ENCODE measurements around the gene RIMBP2.

RIMBP2 gene

GRCh38 chr12:130590685-130591084 lies 125.4 kb downstream of the RIMBP2 start:
- TF ChIP-seq POLR2AphosphoS5 (IDR thresholded peaks at IDR 0.05; ENCODE audit: low read depth, low read length) (no peak), FOXP2 (optimal IDR thresholded peaks at IDR 0.05; ENCODE audit: borderline replicate concordance, extremely low read depth, extremely low read length, insufficient read depth) (no peak), SIN3A (IDR thresholded peaks at IDR 0.05; ENCODE audit: borderline replicate concordance, insufficient read depth, low read length) (no peak), TAF1 (IDR thresholded peaks at IDR 0.05; ENCODE audit: borderline replicate concordance, insufficient read depth, low read length) (no peak)
- TF ChIP-seq, protein P1, sequence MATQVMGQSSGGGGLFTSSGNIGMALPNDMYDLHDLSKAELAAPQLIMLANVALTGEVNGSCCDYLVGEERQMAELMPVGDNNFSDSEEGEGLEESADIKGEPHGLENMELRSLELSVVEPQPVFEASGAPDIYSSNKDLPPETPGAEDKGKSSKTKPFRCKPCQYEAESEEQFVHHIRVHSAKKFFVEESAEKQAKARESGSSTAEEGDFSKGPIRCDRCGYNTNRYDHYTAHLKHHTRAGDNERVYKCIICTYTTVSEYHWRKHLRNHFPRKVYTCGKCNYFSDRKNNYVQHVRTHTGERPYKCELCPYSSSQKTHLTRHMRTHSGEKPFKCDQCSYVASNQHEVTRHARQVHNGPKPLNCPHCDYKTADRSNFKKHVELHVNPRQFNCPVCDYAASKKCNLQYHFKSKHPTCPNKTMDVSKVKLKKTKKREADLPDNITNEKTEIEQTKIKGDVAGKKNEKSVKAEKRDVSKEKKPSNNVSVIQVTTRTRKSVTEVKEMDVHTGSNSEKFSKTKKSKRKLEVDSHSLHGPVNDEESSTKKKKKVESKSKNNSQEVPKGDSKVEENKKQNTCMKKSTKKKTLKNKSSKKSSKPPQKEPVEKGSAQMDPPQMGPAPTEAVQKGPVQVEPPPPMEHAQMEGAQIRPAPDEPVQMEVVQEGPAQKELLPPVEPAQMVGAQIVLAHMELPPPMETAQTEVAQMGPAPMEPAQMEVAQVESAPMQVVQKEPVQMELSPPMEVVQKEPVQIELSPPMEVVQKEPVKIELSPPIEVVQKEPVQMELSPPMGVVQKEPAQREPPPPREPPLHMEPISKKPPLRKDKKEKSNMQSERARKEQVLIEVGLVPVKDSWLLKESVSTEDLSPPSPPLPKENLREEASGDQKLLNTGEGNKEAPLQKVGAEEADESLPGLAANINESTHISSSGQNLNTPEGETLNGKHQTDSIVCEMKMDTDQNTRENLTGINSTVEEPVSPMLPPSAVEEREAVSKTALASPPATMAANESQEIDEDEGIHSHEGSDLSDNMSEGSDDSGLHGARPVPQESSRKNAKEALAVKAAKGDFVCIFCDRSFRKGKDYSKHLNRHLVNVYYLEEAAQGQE (IDR thresholded peaks at IDR 0.05; ENCODE audit: insufficient read depth in 1 of 2, low read depth in 2 of 2, low read length in 2 of 2): no peak

DNA sequence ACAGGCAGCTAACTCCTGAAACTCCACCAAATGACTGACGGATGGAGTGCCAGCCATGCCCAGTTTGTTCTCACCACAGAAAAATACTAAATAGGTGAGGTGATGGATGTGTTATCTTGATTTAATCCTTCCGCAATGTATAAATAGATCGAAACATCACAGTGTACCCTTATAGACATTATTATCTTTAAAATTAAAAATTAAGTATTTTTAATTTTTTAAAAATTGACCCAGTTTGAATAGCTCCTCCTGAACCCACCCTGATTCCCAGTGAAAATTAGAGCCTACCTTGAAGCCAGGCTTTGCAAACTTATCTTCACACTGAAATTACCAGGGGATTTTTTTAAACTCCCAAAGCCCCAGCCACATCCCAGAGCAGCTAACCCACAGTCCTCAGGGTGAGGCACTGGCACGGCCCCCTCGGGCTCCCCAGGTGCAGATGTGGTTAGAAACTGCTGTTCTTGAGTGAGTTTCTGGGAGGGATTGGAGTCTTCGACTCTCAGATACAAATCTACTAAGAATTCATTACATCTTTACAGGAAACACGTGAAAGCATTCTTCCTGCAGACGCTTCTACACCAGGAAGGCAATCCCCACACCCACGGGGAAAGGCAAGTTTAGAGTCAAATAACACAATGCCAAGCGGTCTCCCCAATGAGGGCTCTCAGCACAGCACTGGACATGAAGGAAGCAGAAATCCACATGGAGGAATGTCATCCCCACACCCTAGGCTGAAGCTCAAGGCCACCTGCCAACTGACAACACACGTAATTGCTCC lies 126.4 kb downstream of the RIMBP2 start:
- no peak for TF ChIP-seq POLR2AphosphoS5 (IDR thresholded peaks at IDR 0.05; ENCODE audit: low read depth, low read length)
- TF ChIP-seq TAF1 (IDR thresholded peaks at IDR 0.05; ENCODE audit: borderline replicate concordance, insufficient read depth, low read length): no peak
- TF ChIP-seq FOXP2 (optimal IDR thresholded peaks at IDR 0.05; ENCODE audit: borderline replicate concordance, extremely low read depth, extremely low read length, insufficient read depth): no peak
- TF ChIP-seq, protein P1 (IDR thresholded peaks at IDR 0.05; ENCODE audit: insufficient read depth in 1 of 2, low read depth in 2 of 2, low read length in 2 of 2): no peak
- TF ChIP-seq SIN3A (IDR thresholded peaks at IDR 0.05; ENCODE audit: borderline replicate concordance, insufficient read depth, low read length): no peak

DNA sequence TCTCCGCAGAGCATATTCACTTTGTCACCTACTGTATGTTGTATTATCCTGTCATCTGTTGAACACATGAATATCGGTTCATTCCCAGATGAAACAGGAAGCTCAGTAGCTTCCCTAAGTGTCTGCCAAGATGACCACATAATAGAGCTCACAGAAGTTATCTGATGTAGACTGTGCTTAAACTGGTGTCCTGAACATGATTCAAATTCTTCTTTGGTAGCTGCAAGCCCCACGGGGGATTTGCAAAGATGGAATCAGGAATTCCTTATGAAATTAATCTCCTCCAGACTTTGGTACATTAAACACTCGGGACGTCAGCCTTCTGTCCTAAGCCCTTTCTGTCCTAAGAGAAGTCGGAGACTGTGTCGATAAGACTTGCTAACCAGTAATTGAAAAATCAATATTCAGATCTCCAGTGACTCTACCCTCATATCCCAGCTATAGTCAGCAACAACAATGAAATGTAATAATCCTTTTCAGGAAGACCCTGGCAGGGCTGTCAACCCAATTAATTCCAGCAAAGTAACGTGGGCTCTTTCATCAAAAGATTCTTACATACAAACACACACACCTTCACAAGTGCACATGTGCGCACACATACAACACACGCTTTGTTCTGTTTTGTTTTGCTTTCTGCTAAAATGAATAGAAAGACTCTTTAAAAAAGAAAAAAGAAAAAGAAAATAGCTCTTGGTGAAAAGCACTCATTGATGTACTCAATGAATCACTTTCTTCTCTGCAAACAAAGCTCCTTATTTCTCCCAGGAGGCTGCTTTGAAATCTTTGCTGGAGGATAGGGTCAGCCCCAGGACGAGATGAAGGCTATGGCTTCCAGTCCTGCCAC lies 127.2 kb downstream of the RIMBP2 start:
- TF ChIP-seq SIN3A (IDR thresholded peaks at IDR 0.05; ENCODE audit: borderline replicate concordance, insufficient read depth, low read length) (no peak), TAF1 (IDR thresholded peaks at IDR 0.05; ENCODE audit: borderline replicate concordance, insufficient read depth, low read length) (no peak), FOXP2 (optimal IDR thresholded peaks at IDR 0.05; ENCODE audit: borderline replicate concordance, extremely low read depth, extremely low read length, insufficient read depth) (no peak), POLR2AphosphoS5 (IDR thresholded peaks at IDR 0.05; ENCODE audit: low read depth, low read length) (no peak)
- TF ChIP-seq, protein P1 (IDR thresholded peaks at IDR 0.05; ENCODE audit: insufficient read depth in 1 of 2, low read depth in 2 of 2, low read length in 2 of 2): no peak

- TF ChIP-seq, protein P1 (IDR thresholded peaks at IDR 0.05; ENCODE audit: insufficient read depth in 1 of 2, low read depth in 2 of 2, low read length in 2 of 2): no peak
- TF ChIP-seq TAF1 (IDR thresholded peaks at IDR 0.05; ENCODE audit: borderline replicate concordance, insufficient read depth, low read length) (no peak), FOXP2 (optimal IDR thresholded peaks at IDR 0.05; ENCODE audit: borderline replicate concordance, extremely low read depth, extremely low read length, insufficient read depth) (no peak), POLR2AphosphoS5 (IDR thresholded peaks at IDR 0.05; ENCODE audit: low read depth, low read length) (no peak), SIN3A (IDR thresholded peaks at IDR 0.05; ENCODE audit: borderline replicate concordance, insufficient read depth, low read length) (no peak)
Observed at GRCh38 chr12:130587966-130588365, 128.1 kb downstream of the RIMBP2 start.

Data from PFSK-1 (cell line).